Activated naive CD8-positive, alpha-beta T cell treated with anti-CD3 and anti-CD28 coated beads, Interleukin-2, amount 50 U/mL, for 16 hours (primary cell): ENCODE data around the gene CEP55.

Experiments
- DNase-seq: peaks from one replicate; pipeline ENCODE4 v3.0.0-alpha.2; 2020; ENCODE audit warnings: low read depth, low spot score

CEP55 gene

GRCh38 chr10:93566435-93567276, 70.2 kb downstream of the CEP55 start, which contains the start of gene FFAR4:
Gene FFAR4 (plus strand): TSS chr10:93566665. CDS start chr10:93566721, 56 bp downstream.
- DNase-seq = no peak

DNA sequence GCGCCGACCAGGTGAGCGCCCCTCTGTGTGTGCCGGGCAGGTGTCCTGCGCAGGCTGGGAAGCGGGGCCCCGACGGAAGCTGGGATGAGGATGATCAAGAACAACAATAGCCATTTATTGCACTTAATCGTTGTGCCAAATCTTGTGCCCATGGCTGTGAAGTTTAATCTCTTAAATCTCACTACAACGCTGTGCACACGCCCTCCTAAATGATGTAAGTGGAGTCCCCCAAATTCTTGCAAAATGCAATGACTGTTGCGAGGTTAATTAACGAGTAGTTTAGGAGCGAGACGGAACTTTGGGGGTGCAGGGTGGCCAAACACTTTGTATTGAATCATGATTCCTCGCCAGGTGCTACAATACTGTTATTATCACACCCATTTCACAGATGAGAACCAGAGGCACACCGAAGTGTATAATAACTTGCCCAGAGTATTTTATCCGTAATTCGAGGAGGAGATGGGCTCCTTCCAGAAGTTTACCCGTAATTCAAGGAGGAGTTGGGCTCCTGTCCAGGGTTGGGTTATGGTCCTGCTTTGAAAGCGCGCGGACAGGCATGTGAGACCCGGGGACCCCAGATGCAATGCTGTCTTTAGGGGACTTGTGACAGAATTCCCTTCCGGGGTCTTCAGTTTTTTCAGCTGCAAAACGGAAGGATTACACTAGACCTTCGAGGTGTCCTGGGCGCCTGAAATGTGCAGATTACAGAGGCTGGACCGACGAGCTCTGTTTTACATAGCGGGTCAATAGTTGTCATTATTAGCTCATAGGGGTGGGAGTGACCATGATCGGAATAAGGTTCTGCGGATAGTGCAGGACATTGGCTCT, 71.1 kb downstream of the CEP55 start:
- no peak for DNase-seq

DNA sequence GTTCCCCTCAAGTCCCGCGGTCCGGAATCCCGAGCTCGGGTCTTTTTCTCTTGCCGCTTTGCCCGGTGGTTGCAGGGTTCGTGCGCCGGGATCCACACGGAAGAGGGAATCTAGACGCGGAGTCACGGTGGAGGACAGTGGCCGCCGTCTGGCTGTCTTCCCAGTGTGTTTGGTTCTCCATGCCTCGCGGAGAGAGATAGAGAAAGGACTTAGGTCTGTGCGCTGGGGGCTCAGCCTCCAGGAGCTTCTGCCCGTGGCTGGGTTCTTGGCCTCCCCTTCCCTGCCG, 71.6 kb downstream of the CEP55 start:
- DNase-seq = no peak

- no peak for DNase-seq
Measured at GRCh38 chr10:93570383-93570782, 74.0 kb downstream of the CEP55 start.

DNA sequence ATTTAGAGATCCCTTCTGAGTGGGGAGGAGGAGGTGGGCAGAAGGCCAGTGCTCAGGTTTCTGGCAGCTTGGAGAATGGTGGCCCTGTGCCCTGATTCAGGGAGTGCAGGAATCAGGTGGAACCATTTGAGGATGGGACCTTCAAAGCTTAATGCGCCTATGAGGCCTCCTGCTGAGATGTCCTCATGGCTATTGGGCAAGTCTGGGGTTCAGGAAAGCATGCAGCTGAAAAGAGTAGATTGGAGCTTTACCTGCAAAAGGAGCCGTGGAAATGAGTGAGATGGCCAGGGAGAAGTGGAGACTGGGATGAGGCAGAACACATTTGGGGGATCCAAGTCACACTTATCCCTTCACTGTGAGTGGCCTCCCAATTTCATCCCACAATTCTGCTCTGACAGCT, 76.2 kb downstream of the CEP55 start:
- no peak for DNase-seq

- no peak for DNase-seq
Measured at GRCh38 chr10:93573051-93573909, 76.9 kb downstream of the CEP55 start.

DNA sequence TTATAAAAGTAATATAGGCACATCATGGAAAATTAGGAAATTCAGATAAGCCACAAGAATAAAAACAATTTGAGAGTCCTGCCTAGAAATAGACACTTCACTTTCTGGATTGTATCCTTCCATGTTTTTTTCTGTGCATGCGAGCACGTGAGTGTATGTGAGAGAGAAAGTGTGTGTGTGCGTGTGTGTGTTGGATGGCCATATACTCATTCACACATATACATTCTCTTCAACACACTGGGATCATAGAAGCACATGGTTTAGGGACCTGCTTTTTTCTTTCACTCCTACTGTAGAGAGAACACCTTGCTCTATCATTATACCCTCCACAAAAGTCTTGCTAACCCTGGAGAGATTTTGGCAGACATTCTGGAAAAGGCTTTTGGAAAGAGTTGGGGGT, 77.5 kb downstream of the CEP55 start:
- DNase-seq = no peak

GRCh38 chr10:93576888-93577287, 80.5 kb downstream of the CEP55 start:
- DNase-seq = no peak

DNA sequence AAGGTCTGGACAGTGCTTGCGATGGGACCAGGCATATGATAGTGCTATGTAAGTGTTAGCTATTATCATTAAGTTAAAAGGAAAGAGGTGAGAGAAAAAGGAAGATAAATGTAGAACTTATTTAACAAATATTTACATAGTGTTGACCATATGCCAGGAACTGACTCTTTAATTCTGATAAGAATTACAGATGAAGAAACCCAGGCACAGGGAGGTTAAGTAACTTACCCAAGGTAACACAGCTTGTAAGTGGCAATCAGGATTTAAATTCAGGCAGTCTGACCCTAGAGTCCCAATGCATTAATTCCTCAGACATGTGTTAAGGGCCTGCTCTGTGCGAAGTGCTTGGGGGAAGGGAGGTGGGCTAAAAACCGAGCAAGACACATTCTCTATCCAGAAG, 81.2 kb downstream of the CEP55 start:
- no peak for DNase-seq
